ENCODE results near the gene PPM1G.

Gene PPM1G

DNA sequence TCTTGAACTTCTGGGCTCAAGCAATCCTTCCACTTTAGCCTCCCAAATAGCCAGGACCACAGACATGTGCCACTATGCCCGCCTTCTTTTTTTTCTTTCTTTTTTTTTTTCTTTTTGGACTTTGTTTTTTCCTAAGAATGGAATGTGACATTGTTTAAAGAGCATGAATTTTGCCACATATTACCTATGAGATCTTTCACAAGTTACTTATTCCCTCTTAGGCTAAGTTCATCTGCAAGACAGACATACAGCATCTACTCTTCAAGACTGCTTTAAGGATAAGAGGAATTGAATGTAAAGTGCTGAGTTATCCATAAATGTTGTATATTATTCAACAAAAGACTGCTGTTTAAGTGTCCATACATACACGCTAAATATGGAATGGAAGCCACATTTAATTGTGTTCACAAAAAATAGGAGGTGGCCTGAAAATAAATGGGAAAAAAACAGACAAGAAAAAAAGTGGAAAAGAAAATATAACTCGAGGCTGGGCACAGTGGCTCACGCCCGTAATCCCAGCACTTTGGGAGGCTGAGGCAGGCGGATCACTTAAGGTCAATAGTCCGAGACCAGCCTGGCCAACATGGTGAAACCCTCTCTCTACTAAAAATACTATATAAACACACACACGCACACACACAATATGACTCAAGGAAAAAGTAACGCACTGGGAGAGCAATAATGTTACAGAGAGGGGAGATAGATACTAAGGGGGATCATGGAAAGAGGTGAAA, 3.2 kb upstream of the PPM1G start:
- peaks cover 2% of the 10 kb centered on the region for H3K36me3 ChIP-seq (ENCODE audit: control insufficient read depth, insufficient read depth, low read length)
- H3K4me1 ChIP-seq (ENCODE audit: control insufficient read depth, insufficient read depth, low read length, poor library complexity, severe bottlenecking), result peaks cover 2% of the 10 kb centered on the region
- H3K9me3 ChIP-seq (ENCODE audit: control insufficient read depth, low read length), result no peaks in the 10 kb centered on the region
- H3K27ac ChIP-seq (ENCODE audit: low read depth, low read length, severe bottlenecking), result no peak overlapping the region
- H3K4me3 ChIP-seq (ENCODE audit: extremely low read depth, insufficient read depth, low read length, poor library complexity, severe bottlenecking), result no peak overlapping the region
- WGBS, 2 experiments (ENCODE audit: insufficient coverage in 2 of 2), result 77 to 94% methylated on average over 5 to 6 of the region's 9 CpGs

DNA sequence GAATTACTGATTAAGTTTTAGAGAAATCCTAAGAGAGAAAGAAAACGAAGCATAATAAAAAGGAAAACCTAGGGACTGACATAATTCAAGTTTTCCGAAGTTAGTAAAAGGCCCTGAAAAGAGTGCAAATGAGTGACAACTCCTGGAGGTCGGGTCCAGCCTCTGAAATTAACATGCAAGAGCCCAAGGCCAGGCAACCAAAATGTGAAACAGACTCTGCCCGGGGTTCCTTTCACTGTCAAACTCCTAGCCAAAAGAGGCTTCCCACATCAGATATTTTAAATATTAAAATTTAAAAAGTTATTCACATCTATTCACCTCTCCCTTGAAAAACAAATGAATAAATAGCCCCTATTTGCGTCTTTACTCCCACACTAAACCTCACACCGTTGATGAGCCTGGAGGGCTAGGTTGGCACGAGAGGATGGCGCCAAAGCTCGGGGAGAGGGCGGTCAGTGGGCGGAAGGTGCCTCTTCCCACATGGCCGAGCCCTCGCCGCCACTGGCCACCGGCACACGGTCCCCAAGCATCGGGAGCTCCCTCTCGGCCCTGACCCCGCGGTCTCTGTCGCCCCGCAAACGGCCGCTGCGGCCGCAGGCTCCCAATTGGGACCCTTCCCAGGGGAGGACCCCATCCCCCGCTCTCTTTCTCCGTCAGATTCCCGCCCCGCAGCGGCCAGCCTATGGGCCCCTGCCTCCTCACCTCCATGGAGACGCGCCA, 630 bp downstream of the PPM1G start:
- H3K27ac ChIP-seq (ENCODE audit: low read depth, low read length, severe bottlenecking), result peak overlapping the region; percentile 77
- peaks cover 20% of the 10 kb centered on the region for H3K36me3 ChIP-seq (ENCODE audit: control insufficient read depth, insufficient read depth, low read length)
- H3K9me3 ChIP-seq (ENCODE audit: control insufficient read depth, low read length), result no peaks in the 10 kb centered on the region
- 0 to 1% methylated on average over 24 of the region's 33 CpGs for WGBS, 2 experiments (ENCODE audit: insufficient coverage in 2 of 2)
- H3K4me1 ChIP-seq (ENCODE audit: control insufficient read depth, insufficient read depth, low read length, poor library complexity, severe bottlenecking), result peaks cover 2% of the 10 kb centered on the region
- peak overlapping the region; percentile 87 for H3K4me3 ChIP-seq (ENCODE audit: extremely low read depth, insufficient read depth, low read length, poor library complexity, severe bottlenecking)

DNA sequence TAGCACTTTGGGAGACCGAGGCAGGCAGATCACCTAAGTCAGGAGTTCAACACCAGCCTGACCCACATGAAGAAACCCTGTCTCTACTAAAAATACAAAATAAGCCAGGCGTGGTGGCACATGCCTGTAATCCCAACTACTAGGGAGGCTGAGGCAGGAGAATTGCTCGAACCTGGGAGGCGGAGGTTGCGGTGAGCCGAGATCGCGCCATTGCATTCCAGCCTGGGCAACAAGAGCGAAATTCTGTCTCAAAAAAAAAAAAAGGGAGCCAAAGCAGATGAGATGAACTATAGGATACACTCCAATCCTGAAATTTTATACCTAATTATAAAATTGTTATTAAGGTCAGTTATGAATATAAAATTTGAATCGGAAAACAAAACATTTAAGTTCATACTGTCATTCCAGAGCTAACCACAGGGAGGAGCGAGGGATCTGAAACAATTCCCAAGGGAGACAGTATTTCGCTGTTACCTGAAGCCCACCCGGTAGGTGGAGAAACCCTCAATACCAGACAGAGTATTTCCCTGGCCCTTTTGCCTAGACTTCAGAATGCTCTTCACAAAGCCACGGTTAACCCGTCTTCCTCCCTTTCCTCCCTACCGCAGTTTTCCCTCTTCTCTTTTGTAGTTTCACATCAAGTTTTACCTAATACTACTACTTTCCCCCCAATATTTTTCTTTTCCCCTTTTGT, 1.4 kb downstream of the PPM1G start:
- Histone ChIP-seq H3K4me1 (ENCODE audit: control insufficient read depth, insufficient read depth, low read length, poor library complexity, severe bottlenecking) (peaks cover 2% of the 10 kb centered on the region), H3K36me3 (ENCODE audit: control insufficient read depth, insufficient read depth, low read length) (peaks cover 28% of the 10 kb centered on the region), H3K4me3 (ENCODE audit: extremely low read depth, insufficient read depth, low read length, poor library complexity, severe bottlenecking) (peak overlapping the region; percentile 87), H3K27ac (ENCODE audit: low read depth, low read length, severe bottlenecking) (no peak overlapping the region), H3K9me3 (ENCODE audit: control insufficient read depth, low read length) (no peaks in the 10 kb centered on the region)
- 9 to 21% methylated on average over 6 to 7 of the region's 16 CpGs for WGBS, 2 experiments (ENCODE audit: insufficient coverage in 2 of 2)

DNA sequence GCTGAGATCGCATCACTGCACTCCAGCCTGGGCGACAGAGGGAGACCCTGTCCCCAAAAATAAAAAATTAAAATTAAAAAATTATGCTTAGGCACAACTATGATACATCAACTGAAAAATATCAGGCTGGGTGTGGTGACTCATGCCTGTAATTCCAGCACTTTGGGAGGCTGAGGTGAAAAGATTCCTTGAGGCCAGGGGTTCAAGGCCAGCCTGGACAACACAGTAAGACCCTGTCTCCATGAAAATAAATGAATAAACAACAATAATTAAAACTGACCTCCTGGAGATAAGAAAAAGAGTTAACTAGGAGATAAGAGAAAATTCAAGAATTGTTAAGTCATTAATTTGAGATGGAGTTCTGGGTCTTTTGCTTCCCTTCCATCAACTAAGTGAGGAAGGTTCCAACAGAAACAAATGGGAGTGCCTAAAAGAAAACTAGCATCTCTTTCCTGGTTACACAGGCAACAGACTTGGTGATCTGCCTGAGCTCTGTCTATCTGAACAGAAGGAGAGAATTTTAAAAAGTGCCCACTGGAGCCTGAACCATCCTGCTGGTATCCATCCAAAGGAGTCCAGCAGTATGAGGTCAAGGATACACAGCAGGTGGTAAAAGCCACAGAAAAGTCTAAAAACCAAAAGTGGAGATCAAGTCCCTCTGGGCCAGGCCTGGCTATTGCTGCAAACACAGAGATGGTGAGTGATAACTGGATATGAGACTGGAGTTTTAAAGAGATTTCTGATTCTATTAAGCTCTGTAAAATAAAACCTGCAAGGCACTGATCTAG, 8.8 kb downstream of the PPM1G start:
- Histone ChIP-seq H3K9me3 (ENCODE audit: control insufficient read depth, low read length) (no peaks in the 10 kb centered on the region), H3K27ac (ENCODE audit: low read depth, low read length, severe bottlenecking) (no peak overlapping the region), H3K36me3 (ENCODE audit: control insufficient read depth, insufficient read depth, low read length) (peaks cover 51% of the 10 kb centered on the region), H3K4me1 (ENCODE audit: control insufficient read depth, insufficient read depth, low read length, poor library complexity, severe bottlenecking) (no peaks in the 10 kb centered on the region), H3K4me3 (ENCODE audit: extremely low read depth, insufficient read depth, low read length, poor library complexity, severe bottlenecking) (no peak overlapping the region)
- WGBS, 2 experiments (ENCODE audit: insufficient coverage in 2 of 2), result no CpG with 5 or more reads among the region's 2 CpGs

DNA sequence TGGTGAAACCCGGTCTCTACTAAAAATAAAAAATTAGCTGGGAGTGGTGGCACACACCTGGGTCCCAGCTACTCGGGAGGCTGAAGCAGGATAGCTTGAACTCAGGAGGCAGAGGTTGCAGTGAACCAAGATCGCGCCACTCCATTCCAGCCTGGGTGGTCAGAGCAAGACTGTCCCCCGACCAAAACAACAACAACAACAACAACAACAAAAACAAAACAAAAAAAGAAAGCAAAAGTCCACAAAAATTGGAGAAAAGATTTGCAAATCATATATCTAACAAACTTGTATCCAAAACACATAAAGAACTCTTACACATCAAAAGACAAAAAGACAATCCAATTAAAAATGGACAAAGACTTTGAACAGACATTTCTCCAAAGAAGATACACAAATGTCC, 10.4 kb downstream of the PPM1G start:
- Histone ChIP-seq H3K4me1 (ENCODE audit: control insufficient read depth, insufficient read depth, low read length, poor library complexity, severe bottlenecking) (no peaks in the 10 kb centered on the region), H3K4me3 (ENCODE audit: extremely low read depth, insufficient read depth, low read length, poor library complexity, severe bottlenecking) (no peak overlapping the region), H3K9me3 (ENCODE audit: control insufficient read depth, low read length) (no peaks in the 10 kb centered on the region), H3K36me3 (ENCODE audit: control insufficient read depth, insufficient read depth, low read length) (peaks cover 44% of the 10 kb centered on the region), H3K27ac (ENCODE audit: low read depth, low read length, severe bottlenecking) (no peak overlapping the region)
- 90% methylated on average over 5 of the region's 5 CpGs; no CpG with 5 or more reads in 1 of the 2 experiments for WGBS, 2 experiments (ENCODE audit: insufficient coverage in 2 of 2)

DNA sequence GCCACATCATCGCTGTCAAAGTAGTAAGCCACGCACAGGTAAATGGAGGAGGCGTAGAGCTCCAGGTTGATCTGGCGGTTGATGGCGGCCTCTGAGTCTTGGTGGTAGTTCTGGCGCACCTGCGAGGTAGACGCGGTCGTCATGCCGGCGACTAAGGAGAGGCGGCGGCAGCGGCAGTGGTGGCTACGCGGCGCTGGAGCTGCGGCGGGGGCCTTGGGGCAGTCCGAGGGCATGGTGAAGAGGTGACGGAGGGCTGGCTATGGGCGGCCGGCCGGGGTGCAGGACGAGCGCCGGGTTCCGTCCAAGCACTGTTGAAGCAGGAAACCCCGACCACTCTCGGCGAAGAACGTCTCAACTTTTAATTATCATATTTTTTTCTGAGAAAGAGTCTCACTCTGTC, 16.2 kb downstream of the PPM1G start:
- H3K4me3 ChIP-seq (ENCODE audit: extremely low read depth, insufficient read depth, low read length, poor library complexity, severe bottlenecking), result no peak overlapping the region
- H3K36me3 ChIP-seq (ENCODE audit: control insufficient read depth, insufficient read depth, low read length), result peaks cover 31% of the 10 kb centered on the region
- no peak overlapping the region for H3K27ac ChIP-seq (ENCODE audit: low read depth, low read length, severe bottlenecking)
- H3K9me3 ChIP-seq (ENCODE audit: control insufficient read depth, low read length), result no peaks in the 10 kb centered on the region
- no peaks in the 10 kb centered on the region for H3K4me1 ChIP-seq (ENCODE audit: control insufficient read depth, insufficient read depth, low read length, poor library complexity, severe bottlenecking)
- WGBS, 2 experiments (ENCODE audit: insufficient coverage in 2 of 2), result 95 to 99% methylated on average over 32 to 33 of the region's 33 CpGs

DNA sequence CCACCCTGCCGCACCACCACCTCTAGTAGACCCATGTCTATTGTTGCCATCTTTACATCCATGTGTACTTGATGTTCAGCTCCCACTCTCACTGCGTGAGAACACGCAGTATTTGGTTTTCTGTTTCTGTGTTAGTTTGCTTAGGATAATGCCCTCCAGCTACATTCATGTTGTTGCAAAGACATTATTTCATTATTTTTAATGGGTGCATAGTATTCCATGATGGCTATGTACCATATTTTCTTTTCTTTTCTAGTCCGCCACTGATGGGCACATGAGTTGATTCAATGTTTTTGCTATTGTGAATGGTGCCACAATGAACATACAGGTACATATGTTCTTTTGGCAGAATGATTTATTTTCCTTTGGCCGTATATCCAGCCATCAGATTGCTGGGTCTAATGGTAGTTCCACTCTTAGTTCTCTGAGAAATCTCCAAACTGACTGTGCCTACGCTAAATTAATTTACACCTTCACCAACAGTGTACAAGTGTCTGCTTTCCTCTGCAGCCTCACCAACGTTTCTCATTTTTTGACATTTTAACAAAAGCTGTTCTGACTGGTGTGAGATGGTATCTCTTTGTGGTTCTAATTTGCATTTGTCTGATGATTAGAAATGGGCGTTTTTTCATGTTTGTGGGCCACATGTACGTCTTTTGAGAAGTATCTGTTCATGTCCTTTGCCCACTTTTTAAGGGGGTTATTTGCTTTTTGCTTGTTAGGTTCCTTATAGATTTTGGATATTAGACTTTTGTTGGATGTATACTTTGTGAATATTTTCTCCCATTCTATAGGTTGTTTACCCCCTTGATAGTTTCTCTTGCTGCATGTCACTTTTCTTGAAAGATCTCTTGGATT, 18.3 kb downstream of the PPM1G start:
- H3K9me3 ChIP-seq (ENCODE audit: control insufficient read depth, low read length), result no peaks in the 10 kb centered on the region
- 93 to 100% methylated on average over 5 of the region's 9 CpGs for WGBS, 2 experiments (ENCODE audit: insufficient coverage in 2 of 2)

DNA sequence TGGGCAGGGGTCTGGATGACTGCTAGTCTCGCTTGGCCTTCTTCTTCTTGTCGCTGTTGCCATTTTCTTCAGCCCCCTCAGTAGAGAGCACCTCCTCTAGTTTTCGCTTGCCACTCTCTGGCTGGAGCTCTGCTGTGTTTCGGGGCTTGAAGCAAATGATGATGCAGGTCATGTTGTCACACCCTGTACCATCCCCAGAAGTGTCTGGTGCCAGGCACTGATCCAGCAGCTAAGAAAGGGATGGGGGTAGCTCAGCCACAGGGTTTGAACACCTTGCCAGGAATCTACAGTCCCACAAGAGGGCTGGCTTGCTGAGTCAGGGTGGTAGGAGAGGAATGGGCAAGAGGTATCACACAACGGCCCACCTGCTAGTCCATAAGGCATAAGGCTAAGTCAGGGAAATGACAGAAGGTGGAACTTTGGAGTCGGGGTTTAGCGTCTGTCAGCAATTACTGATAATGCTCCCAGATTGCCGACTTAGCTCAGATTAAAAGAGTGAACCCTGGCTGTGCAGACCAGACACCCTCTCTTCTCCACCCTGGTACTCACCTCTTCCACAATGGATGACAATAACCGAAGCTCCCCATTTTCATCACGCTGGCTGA, 27.7 kb downstream of the PPM1G start:
- Histone ChIP-seq H3K36me3 (ENCODE audit: control insufficient read depth, insufficient read depth, low read length) (peaks cover 79% of the 10 kb centered on the region), H3K27ac (ENCODE audit: low read depth, low read length, severe bottlenecking) (peak overlapping the region; percentile 98), H3K4me3 (ENCODE audit: extremely low read depth, insufficient read depth, low read length, poor library complexity, severe bottlenecking) (no peak overlapping the region), H3K4me1 (ENCODE audit: control insufficient read depth, insufficient read depth, low read length, poor library complexity, severe bottlenecking) (peaks cover 18% of the 10 kb centered on the region), H3K9me3 (ENCODE audit: control insufficient read depth, low read length) (no peaks in the 10 kb centered on the region)
- WGBS, 2 experiments (ENCODE audit: insufficient coverage in 2 of 2), result 95% methylated on average over 9 to 10 of the region's 10 CpGs

More for the DNA sequence above, 18.3 kb downstream of the PPM1G start:
- H3K36me3 ChIP-seq (ENCODE audit: control insufficient read depth, insufficient read depth, low read length), result peaks cover 45% of the 10 kb centered on the region
- H3K4me3 ChIP-seq (ENCODE audit: extremely low read depth, insufficient read depth, low read length, poor library complexity, severe bottlenecking), result no peak overlapping the region
- no peak overlapping the region for H3K27ac ChIP-seq (ENCODE audit: low read depth, low read length, severe bottlenecking)
- no peaks in the 10 kb centered on the region for H3K4me1 ChIP-seq (ENCODE audit: control insufficient read depth, insufficient read depth, low read length, poor library complexity, severe bottlenecking)

DNA sequence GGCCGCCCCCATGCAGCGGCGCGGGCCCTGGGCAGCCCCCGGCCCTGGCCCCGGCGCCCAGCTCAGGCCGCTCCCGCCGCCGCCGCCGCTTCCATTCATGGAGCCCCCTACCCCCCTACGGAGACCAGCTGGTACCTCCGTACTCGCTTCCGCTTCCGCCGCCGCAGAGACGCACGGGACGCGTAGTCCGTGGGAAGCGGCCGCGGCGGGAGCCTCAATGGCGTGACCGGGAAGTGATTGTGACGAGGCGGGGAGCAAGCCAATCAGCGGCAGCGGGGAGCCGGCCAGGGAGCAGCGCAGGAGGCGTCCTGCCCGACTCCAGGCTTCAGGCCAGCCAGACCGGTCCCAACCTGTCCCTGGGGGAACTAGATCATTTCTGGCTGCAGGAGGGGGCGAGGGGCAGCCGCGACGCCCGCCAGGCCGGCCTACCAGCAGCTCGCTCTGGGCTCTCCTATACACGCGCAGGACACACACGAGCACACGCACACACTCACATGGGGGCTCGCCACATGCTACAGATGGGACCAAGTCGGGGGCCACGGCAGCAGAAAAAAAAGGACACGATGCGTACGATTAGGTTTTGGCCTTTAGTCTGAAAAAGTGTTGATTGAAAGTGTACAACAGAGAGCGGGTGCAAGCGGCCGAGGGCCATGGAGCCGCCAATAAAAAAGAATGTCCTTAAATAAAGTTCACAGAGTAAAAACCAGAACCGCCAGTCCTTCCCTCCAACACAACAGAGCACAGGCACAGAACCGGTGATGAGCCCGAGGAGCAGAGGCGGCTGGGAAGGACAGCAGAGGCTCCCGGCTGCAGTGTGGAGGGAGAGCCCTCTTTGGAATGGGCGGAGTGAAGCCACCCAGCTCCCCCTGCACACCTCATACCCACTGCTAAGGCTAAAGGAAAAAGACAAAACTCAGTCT, 28.5 kb downstream of the PPM1G start, which contains the start of gene ZNF513:
Gene ZNF513 (minus strand): TSS at position 109 of the 920 bp plus-strand sequence. CDS start 208 bp downstream, outside the sequence.
- 21 to 27% methylated on average over 46 to 47 of the region's 67 CpGs for WGBS, 2 experiments (ENCODE audit: insufficient coverage in 2 of 2)
- H3K4me3 ChIP-seq (ENCODE audit: extremely low read depth, insufficient read depth, low read length, poor library complexity, severe bottlenecking), result peak within 1 kb of the TSS; percentile 79
- no peaks in the 10 kb centered on the region for H3K9me3 ChIP-seq (ENCODE audit: control insufficient read depth, low read length)
- peaks cover 79% of the 10 kb centered on the region for H3K36me3 ChIP-seq (ENCODE audit: control insufficient read depth, insufficient read depth, low read length)
- peaks cover 18% of the 10 kb centered on the region for H3K4me1 ChIP-seq (ENCODE audit: control insufficient read depth, insufficient read depth, low read length, poor library complexity, severe bottlenecking)
- H3K27ac ChIP-seq (ENCODE audit: low read depth, low read length, severe bottlenecking), result peak within 1 kb of the TSS; percentile 98

Data from mesodermal cell (in vitro differentiated cells).